WTC11 (cell line): Measurements from ENCODE around the gene SGIP1. TPM values are rescaled to one million over a fixed set of nuclear protein-coding genes. Genes with fewer than 3 reads are reported as not detected.

Source experiments
- ATAC-seq: fragments of 200-7000 bp; cut with Tn5 transposase; 2 replicates; pipeline ENCODE4 v1.10.0; 2021; ENCODE audit warnings: mild to moderate bottlenecking, moderate library complexity
- CTCF ChIA-PET: fragments of 300-600 bp; sonication (Branson Sonifier 250); formaldehyde crosslinking; loops from one replicate; lab custom pipeline; 2021; ENCODE audit warnings: antibody characterized with exemption; lab: Charles Lee
- POLR2A ChIA-PET: fragments of 350-600 bp; sonication (Branson Sonifier 250); formaldehyde crosslinking; loops from one replicate; lab custom pipeline; 2021; ENCODE audit warnings: antibody characterized with exemption; lab: Charles Lee
- DNase-seq: peaks from one replicate; pipeline ENCODE4 v3.0.0; 2021; ENCODE audit warnings: low spot score
- H3K27ac Mint-ChIP-seq: 2 replicates; pipeline ENCODE4 v1.8.0; 2021; ENCODE audit warnings: mixed read lengths
- H3K27me3 Mint-ChIP-seq: 2 replicates; pipeline ENCODE4 v1.8.0; 2021; ENCODE audit warnings: low read depth, mild to moderate bottlenecking, moderate library complexity, mixed read lengths
- H3K36me3 Mint-ChIP-seq: 2 replicates; pipeline ENCODE4 v1.8.0; 2021; ENCODE audit warnings: mixed read lengths
- H3K4me1 Mint-ChIP-seq: 2 replicates; pipeline ENCODE4 v1.8.0; 2022; ENCODE audit warnings: mixed read lengths
- H3K4me3 Mint-ChIP-seq: 2 replicates; pipeline ENCODE4 v1.8.0; 2021; ENCODE audit warnings: mild to moderate bottlenecking, moderate library complexity, mixed read lengths
- H3K9me3 Mint-ChIP-seq: 2 replicates; pipeline ENCODE4 v1.8.0; 2021; ENCODE audit warnings: mixed read lengths
- ETV6 ChIP-seq: sonication (generic); formaldehyde crosslinking; IDR thresholded peaks from 2 replicates; pipeline ENCODE4 v1.8.1; 2022; ENCODE audit warnings: mild to moderate bottlenecking, missing genetic modification reagents
- MXD4 ChIP-seq: fragments of 250-450 bp; sonication (Bioruptor Pico); IDR thresholded peaks from 2 replicates; pipeline ENCODE4 v1.8.0; 2021; ENCODE audit warnings: mild to moderate bottlenecking, moderate library complexity, borderline replicate concordance
- MYBL2 ChIP-seq: sonication (generic); formaldehyde crosslinking; IDR thresholded peaks from 2 replicates; pipeline ENCODE4 v1.8.1; 2023; ENCODE audit warnings: mild to moderate bottlenecking, moderate library complexity, missing genetic modification reagents
- NFATC4 ChIP-seq: fragments of 250-450 bp; sonication (Bioruptor Pico); IDR thresholded peaks from 2 replicates; pipeline ENCODE4 v1.9.0; 2021; ENCODE audit warnings: mild to moderate bottlenecking
- NR3C1 ChIP-seq: sonication (generic); formaldehyde crosslinking; conservative IDR thresholded peaks from 2 replicates; pipeline ENCODE4 v1.8.1; 2023; ENCODE audit warnings: low read depth, mild to moderate bottlenecking, missing genetic modification reagents
- PRRX2 ChIP-seq: fragments of 250-450 bp; sonication (Bioruptor Pico); IDR thresholded peaks from 2 replicates; pipeline ENCODE4 v1.8.0; 2021; ENCODE audit warnings: mild to moderate bottlenecking
- SMAD3 ChIP-seq: sonication (generic); formaldehyde crosslinking; IDR thresholded peaks from 2 replicates; pipeline ENCODE4 v1.8.0; 2022; ENCODE audit warnings: missing genetic modification reagents, mild to moderate bottlenecking, borderline replicate concordance
- ZNF121 ChIP-seq: sonication (generic); formaldehyde crosslinking; IDR thresholded peaks from 2 replicates; pipeline ENCODE4 v1.8.0; 2023; ENCODE audit warnings: missing genetic modification reagents
- ZNF232 ChIP-seq: sonication (generic); formaldehyde crosslinking; IDR thresholded peaks from 2 replicates; pipeline ENCODE4 v1.8.0; 2022; ENCODE audit warnings: mild to moderate bottlenecking, missing genetic modification reagents
- ZNF263 ChIP-seq: sonication (generic); formaldehyde crosslinking; IDR thresholded peaks from 2 replicates; pipeline ENCODE4 v1.8.1; 2022; ENCODE audit warnings: low read depth, mild to moderate bottlenecking, moderate library complexity, missing genetic modification reagents
- ZNF317 ChIP-seq: sonication (generic); formaldehyde crosslinking; IDR thresholded peaks from 2 replicates; pipeline ENCODE4 v1.8.1; 2023; ENCODE audit warnings: low read depth, mild to moderate bottlenecking, moderate library complexity, missing genetic modification reagents, borderline replicate concordance
- total RNA-seq: library from RNA; stranded (reverse); gene quantifications from 3 replicates; pipeline ENCODE4 v1.2.3, GENCODE V29; 2021
- TF ChIP-seq, protein P1 (sequence below): sonication (generic); formaldehyde crosslinking; IDR thresholded peaks from 2 replicates; pipeline ENCODE4 v1.8.1; 2023; ENCODE audit warnings: mild to moderate bottlenecking, moderate library complexity, missing genetic modification reagents
- TF ChIP-seq, protein P2 (sequence below): sonication (generic); formaldehyde crosslinking; IDR thresholded peaks from 2 replicates; pipeline ENCODE4 v1.8.1; 2022; ENCODE audit warnings: low read depth, mild to moderate bottlenecking, moderate library complexity, missing genetic modification reagents, borderline replicate concordance
- TF ChIP-seq, protein P3 (sequence below): fragments of 250-450 bp; sonication (Bioruptor Pico); IDR thresholded peaks from 2 replicates; pipeline ENCODE4 v2.1.2; 2022; ENCODE audit warnings: mild to moderate bottlenecking, moderate library complexity
- TF ChIP-seq, protein P4 (sequence below): sonication (generic); formaldehyde crosslinking; IDR thresholded peaks from 2 replicates; pipeline ENCODE4 v1.8.1; 2022; ENCODE audit warnings: missing genetic modification reagents, borderline replicate concordance
- TF ChIP-seq, protein P5 (sequence below): sonication (generic); formaldehyde crosslinking; IDR thresholded peaks from 2 replicates; pipeline ENCODE4 v1.8.1; 2022; ENCODE audit warnings: mild to moderate bottlenecking, missing genetic modification reagents, moderate library complexity, borderline replicate concordance
- TF ChIP-seq, protein P6 (sequence below): sonication (generic); formaldehyde crosslinking; IDR thresholded peaks from 2 replicates; pipeline ENCODE4 v1.8.1; 2023; ENCODE audit warnings: mild to moderate bottlenecking, missing genetic modification reagents, borderline replicate concordance
- TF ChIP-seq, protein P7 (sequence below): sonication (generic); formaldehyde crosslinking; IDR thresholded peaks from 2 replicates; pipeline ENCODE4 v1.8.1; 2022; ENCODE audit warnings: low read depth, missing genetic modification reagents, borderline replicate concordance
- TF ChIP-seq, protein P8 (sequence below): sonication (generic); formaldehyde crosslinking; conservative IDR thresholded peaks from 2 replicates; pipeline ENCODE4 v1.8.1; 2023; ENCODE audit warnings: mild to moderate bottlenecking, low read depth, missing genetic modification reagents, moderate library complexity
- TF ChIP-seq, protein P9 (sequence below): sonication (generic); formaldehyde crosslinking; IDR thresholded peaks from 2 replicates; pipeline ENCODE4 v1.8.0; 2022; ENCODE audit warnings: mild to moderate bottlenecking, missing genetic modification reagents

The SGIP1 gene
- total RNA-seq, 1 experiment from 2014 or later = 3.9 TPM

DNA sequence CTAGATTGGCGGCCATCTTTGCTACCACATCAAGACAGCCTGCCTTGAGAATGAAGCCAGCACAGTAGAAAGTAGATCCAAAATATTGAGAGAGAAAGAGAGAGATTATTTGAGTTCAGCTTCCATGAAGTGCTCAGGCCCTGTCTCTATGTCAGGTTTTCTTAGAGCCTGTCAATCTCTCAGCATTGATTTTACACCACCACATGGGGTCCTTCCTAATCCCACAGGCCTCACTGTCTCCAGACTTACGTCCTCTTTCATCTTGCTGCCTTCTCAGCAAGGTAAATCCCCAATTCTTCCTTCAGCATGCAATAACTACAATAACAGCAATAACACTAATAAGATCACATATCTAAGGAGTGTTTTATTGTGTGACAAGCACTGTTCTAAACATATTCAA is 239.3 kb downstream of the SGIP1 start (continued):
- TF ChIP-seq SMAD3 (CRISPR knock-in tag) (no peak), ZNF263 (CRISPR knock-in tag) (no peak)
- TF ChIP-seq, protein P1, sequence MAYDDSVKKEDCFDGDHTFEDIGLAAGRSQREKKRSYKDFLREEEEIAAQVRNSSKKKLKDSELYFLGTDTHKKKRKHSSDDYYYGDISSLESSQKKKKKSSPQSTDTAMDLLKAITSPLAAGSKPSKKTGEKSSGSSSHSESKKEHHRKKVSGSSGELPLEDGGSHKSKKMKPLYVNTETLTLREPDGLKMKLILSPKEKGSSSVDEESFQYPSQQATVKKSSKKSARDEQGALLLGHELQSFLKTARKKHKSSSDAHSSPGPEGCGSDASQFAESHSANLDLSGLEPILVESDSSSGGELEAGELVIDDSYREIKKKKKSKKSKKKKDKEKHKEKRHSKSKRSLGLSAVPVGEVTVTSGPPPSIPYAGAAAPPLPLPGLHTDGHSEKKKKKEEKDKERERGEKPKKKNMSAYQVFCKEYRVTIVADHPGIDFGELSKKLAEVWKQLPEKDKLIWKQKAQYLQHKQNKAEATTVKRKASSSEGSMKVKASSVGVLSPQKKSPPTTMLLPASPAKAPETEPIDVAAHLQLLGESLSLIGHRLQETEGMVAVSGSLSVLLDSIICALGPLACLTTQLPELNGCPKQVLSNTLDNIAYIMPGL = no peak

DNA sequence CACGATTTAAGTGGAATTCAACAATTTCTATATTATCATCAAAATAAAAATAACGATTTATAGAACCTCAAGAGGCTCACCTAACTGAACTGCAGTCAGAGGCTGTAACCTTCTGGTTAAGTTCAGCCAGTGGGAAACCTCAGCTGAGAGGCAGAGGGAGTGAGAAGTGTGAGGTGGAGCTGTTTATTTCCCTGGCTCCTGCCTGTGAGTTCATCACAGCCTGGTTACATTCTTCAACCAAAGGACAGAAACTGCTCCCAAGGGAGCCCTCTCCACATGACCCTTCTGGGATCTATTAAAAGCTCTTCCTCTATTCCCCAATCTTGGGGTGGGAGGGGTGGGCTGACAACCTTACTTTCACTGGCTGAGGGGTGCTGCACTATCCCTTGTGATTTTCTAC is 240.5 kb downstream of the SGIP1 start:
- CTCF ChIA-PET = interaction anchor here (0.7 kb wide), 1 partner anchor 415 kb away, joined by 3 read pairs; no protein-coding TSS in a partner anchor
- peaks cover 3% of the 10 kb centered on the region for H3K36me3 Mint-ChIP-seq
- ATAC-seq (no peak), DNase-seq (no peak)
- H3K27me3 Mint-ChIP-seq = no peaks in the 10 kb centered on the region
- H3K4me3 Mint-ChIP-seq = no peak overlapping the region
- H3K27ac Mint-ChIP-seq = no peak overlapping the region
- POLR2A ChIA-PET = no interaction called here
- H3K9me3 Mint-ChIP-seq = peaks cover 4% of the 10 kb centered on the region
- no peaks in the 10 kb centered on the region for H3K4me1 Mint-ChIP-seq
- TF ChIP-seq, protein P2, sequence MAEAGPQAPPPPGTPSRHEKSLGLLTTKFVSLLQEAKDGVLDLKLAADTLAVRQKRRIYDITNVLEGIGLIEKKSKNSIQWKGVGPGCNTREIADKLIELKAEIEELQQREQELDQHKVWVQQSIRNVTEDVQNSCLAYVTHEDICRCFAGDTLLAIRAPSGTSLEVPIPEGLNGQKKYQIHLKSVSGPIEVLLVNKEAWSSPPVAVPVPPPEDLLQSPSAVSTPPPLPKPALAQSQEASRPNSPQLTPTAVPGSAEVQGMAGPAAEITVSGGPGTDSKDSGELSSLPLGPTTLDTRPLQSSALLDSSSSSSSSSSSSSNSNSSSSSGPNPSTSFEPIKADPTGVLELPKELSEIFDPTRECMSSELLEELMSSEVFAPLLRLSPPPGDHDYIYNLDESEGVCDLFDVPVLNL (CRISPR knock-in tag) = no peak
- no peak for TF ChIP-seq ETV6 (CRISPR knock-in tag)
- TF ChIP-seq, protein P3, sequence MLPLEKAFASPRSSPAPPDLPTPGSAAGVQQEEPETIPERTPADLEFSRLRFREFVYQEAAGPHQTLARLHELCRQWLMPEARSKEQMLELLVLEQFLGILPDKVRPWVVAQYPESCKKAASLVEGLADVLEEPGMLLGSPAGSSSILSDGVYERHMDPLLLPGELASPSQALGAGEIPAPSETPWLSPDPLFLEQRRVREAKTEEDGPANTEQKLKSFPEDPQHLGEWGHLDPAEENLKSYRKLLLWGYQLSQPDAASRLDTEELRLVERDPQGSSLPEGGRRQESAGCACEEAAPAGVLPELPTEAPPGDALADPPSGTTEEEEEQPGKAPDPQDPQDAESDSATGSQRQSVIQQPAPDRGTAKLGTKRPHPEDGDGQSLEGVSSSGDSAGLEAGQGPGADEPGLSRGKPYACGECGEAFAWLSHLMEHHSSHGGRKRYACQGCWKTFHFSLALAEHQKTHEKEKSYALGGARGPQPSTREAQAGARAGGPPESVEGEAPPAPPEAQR (CRISPR knock-in tag) = no peak
- TF ChIP-seq, protein P4, sequence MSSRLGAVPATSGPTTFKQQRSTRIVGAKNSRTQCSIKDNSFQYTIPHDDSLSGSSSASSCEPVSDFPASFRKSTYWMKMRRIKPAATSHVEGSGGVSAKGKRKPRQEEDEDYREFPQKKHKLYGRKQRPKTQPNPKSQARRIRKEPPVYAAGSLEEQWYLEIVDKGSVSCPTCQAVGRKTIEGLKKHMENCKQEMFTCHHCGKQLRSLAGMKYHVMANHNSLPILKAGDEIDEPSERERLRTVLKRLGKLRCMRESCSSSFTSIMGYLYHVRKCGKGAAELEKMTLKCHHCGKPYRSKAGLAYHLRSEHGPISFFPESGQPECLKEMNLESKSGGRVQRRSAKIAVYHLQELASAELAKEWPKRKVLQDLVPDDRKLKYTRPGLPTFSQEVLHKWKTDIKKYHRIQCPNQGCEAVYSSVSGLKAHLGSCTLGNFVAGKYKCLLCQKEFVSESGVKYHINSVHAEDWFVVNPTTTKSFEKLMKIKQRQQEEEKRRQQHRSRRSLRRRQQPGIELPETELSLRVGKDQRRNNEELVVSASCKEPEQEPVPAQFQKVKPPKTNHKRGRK = no peak
- no peak for TF ChIP-seq NR3C1
- TF ChIP-seq, protein P5, sequence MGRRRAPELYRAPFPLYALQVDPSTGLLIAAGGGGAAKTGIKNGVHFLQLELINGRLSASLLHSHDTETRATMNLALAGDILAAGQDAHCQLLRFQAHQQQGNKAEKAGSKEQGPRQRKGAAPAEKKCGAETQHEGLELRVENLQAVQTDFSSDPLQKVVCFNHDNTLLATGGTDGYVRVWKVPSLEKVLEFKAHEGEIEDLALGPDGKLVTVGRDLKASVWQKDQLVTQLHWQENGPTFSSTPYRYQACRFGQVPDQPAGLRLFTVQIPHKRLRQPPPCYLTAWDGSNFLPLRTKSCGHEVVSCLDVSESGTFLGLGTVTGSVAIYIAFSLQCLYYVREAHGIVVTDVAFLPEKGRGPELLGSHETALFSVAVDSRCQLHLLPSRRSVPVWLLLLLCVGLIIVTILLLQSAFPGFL (CRISPR knock-in tag) = no peak
- TF ChIP-seq, protein P6, sequence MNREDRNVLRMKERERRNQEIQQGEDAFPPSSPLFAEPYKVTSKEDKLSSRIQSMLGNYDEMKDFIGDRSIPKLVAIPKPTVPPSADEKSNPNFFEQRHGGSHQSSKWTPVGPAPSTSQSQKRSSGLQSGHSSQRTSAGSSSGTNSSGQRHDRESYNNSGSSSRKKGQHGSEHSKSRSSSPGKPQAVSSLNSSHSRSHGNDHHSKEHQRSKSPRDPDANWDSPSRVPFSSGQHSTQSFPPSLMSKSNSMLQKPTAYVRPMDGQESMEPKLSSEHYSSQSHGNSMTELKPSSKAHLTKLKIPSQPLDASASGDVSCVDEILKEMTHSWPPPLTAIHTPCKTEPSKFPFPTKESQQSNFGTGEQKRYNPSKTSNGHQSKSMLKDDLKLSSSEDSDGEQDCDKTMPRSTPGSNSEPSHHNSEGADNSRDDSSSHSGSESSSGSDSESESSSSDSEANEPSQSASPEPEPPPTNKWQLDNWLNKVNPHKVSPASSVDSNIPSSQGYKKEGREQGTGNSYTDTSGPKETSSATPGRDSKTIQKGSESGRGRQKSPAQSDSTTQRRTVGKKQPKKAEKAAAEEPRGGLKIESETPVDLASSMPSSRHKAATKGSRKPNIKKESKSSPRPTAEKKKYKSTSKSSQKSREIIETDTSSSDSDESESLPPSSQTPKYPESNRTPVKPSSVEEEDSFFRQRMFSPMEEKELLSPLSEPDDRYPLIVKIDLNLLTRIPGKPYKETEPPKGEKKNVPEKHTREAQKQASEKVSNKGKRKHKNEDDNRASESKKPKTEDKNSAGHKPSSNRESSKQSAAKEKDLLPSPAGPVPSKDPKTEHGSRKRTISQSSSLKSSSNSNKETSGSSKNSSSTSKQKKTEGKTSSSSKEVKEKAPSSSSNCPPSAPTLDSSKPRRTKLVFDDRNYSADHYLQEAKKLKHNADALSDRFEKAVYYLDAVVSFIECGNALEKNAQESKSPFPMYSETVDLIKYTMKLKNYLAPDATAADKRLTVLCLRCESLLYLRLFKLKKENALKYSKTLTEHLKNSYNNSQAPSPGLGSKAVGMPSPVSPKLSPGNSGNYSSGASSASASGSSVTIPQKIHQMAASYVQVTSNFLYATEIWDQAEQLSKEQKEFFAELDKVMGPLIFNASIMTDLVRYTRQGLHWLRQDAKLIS = no peak
- TF ChIP-seq NFATC4 (CRISPR knock-in tag) = no peak
- TF ChIP-seq PRRX2 = no peak
- no peak for TF ChIP-seq ZNF121 (CRISPR knock-in tag)
- TF ChIP-seq MXD4 = no peak
- no peak for TF ChIP-seq MYBL2 (CRISPR knock-in tag)
- TF ChIP-seq ZNF317 (CRISPR knock-in tag) = no peak
- no peak for TF ChIP-seq ZNF232 (CRISPR knock-in tag)
- TF ChIP-seq, protein P7, sequence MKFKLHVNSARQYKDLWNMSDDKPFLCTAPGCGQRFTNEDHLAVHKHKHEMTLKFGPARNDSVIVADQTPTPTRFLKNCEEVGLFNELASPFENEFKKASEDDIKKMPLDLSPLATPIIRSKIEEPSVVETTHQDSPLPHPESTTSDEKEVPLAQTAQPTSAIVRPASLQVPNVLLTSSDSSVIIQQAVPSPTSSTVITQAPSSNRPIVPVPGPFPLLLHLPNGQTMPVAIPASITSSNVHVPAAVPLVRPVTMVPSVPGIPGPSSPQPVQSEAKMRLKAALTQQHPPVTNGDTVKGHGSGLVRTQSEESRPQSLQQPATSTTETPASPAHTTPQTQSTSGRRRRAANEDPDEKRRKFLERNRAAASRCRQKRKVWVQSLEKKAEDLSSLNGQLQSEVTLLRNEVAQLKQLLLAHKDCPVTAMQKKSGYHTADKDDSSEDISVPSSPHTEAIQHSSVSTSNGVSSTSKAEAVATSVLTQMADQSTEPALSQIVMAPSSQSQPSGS (CRISPR knock-in tag) = no peak
- no peak for TF ChIP-seq ZNF263 (CRISPR knock-in tag)
- TF ChIP-seq, protein P8, sequence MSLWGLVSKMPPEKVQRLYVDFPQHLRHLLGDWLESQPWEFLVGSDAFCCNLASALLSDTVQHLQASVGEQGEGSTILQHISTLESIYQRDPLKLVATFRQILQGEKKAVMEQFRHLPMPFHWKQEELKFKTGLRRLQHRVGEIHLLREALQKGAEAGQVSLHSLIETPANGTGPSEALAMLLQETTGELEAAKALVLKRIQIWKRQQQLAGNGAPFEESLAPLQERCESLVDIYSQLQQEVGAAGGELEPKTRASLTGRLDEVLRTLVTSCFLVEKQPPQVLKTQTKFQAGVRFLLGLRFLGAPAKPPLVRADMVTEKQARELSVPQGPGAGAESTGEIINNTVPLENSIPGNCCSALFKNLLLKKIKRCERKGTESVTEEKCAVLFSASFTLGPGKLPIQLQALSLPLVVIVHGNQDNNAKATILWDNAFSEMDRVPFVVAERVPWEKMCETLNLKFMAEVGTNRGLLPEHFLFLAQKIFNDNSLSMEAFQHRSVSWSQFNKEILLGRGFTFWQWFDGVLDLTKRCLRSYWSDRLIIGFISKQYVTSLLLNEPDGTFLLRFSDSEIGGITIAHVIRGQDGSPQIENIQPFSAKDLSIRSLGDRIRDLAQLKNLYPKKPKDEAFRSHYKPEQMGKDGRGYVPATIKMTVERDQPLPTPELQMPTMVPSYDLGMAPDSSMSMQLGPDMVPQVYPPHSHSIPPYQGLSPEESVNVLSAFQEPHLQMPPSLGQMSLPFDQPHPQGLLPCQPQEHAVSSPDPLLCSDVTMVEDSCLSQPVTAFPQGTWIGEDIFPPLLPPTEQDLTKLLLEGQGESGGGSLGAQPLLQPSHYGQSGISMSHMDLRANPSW = no peak
- TF ChIP-seq, protein P9, sequence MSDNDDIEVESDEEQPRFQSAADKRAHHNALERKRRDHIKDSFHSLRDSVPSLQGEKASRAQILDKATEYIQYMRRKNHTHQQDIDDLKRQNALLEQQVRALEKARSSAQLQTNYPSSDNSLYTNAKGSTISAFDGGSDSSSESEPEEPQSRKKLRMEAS (CRISPR knock-in tag) = no peak
